Measurements from ENCODE around the gene TMEM229A. TPM values are rescaled to one million over a fixed set of nuclear protein-coding genes. Genes with fewer than 3 reads are reported as not detected.
"Not testable (repeated sequence)": the region's sequence is repeated elsewhere in the genome, so short reads cannot be mapped to it uniquely, and the experiment has no call there.

TMEM229A gene
- not detected in 2 replicates for total RNA-seq

DNA sequence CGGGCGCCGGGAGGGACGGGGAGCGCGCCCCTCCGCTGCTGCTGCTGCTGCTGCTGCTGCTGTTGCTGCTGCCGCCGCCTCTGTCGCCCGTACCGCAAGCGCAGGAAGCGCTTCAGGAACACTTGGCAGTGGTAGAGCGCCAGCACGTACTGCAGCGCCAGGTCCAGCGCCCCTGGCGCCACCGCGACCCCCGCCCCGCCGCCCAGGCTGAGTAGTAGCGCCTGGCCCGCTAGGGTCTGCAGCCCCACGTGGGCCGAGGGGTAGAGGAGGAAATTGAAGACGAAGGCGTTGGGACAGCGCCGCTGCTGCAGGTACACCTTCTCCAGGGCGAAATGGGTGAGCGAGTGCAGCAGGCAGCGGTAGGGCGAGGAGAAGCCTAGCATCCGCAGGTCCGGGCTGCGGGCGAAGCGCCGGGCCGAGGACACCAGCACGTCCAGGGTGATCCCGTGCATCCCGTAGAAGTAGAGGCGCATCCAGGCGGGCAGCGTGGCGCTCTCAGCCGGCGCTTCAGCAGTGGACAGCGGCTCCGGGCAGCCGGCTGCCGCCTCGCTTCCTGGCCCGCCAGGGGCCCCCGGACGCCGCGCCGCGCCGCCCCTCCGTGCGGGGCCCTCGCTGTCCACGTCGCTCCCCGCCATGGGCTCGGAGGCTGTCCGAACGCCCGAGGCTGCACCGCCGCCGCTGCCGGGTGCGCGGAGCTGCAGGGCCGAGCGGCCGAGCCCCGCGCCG, at the start of gene TMEM229A:
Gene TMEM229A, minus strand, starts transcription at position 699 of the 726 bp plus-strand sequence. Its CDS starts 64 bp downstream, at position 635.
- DNase-seq: peak; percentile 58

DNA sequence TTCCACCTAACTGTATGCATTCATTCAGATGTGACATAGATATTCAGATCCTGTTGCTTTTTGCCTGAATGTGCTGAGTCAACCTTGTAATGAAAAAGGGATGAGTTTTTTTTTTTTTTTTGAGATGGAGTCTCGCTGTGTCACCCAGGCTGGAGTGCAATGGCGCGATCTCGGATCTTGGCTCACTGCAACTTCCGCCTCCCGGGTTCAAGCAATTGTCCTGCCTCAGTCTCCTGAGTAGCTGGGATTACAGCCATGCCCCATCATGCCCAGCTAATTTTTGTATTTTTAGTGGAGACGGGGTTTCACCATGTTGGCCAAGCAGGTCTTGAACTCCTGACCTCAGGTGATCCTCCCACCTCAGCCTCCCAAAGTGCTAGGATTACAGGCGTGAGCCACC, 49.4 kb upstream of the TMEM229A start:
- DNase-seq: not testable (repeated sequence)

DNA sequence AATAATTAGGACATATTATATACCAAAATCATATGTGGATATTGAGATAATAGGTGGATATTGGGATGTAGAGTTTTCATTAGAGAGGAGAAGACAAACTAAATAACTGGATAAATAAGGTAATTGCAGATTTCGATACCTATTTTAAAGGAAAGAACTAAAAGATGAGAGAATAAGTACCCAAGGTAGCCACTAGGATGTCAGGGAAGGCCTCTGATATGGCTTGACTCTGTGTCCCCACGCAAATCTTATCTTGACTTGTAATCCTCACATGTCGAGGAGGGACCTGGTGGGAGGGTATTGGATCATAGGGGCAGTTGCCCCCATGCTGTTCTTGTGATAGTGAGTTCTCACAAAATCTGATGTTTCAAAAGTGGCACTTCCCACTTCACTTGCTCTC, 44.7 kb upstream of the TMEM229A start:
- no peak for DNase-seq

DNA sequence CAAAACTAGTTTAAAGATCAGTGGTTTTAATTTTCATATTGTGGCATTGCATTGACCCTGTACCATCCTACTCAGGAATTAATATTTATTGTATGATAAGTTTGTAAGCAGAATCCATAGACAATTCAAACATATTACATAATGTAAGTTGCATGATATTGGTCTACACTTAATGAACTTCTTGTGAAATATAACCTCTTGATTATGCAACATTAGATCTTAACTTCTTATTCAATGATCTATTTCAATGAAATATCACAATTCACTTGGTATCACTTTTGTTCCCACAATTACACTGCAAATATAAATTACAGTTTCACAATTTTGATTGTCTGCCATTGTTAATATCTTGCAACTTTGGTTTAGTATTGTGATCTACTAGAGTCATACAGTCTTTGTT, 44.0 kb upstream of the TMEM229A start:
- no peak for DNase-seq

DNA sequence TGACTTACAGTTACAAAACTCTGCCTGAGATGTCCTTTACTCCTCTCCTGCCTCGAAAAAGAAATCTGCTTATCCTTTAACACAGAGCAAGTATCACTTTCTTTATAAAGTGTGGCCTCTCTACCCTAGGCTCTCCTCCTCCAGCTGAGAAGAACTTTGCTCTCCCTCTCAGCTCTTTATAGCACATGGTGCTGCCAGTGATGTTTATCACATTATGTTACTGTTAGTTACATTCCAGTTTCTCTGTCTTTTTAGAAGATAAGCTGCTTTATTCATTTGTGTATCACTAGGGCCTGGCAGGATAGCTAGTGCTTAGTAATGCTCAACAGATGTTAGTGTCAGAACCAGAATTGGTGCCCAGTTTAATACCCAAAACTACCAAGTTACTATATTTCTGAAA, 41.1 kb upstream of the TMEM229A start:
- no peak for DNase-seq

DNA sequence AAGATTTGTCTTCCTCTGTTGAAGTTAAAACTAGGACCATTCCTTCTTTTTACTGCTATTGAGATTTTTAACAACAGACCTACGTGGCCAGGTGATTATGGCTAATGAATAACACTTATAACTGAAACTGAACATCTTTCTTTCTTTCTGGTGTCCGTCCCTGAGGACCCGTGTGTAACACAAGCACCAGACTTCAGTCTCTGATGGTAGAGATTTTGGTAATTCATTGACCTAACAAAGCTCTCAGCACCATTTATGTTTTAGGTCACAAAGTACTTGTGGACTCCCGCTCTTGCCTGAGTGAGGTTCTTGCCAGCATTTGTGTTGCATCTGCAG, 40.4 kb upstream of the TMEM229A start:
- no peak for DNase-seq

DNA sequence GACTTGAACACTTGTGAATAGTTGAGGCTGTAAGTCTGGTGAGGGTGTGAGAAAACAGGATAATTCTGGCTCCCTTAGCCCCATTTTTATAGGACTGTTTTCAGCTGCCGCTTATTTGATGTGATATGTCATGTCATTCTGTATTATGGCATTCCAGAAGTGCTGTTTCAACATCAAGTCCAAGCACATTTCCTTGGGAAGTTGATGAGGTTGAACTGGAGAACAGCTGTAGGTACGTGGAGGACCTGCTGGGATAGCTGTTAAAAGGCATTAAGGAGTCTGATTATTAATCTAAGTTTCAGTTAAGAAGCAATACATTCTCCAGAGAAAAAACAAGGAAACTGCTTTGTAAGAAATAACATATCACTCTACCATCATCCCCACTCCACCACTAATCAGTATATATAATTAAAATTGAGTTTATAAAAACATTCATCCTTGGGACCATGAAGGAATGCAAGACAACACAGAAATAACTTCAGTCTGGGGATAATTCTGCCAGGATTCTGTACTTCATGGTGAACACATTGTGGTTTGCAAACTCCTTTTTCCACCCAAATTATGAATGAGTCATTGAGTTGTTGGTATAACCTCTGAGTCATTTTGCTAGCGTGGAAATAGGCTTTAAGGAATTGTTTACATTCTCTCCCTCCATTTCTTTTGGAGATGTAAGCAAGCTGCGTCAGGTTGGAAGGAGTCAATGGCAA, 39.9 kb upstream of the TMEM229A start:
- peak; percentile 17 for DNase-seq

DNA sequence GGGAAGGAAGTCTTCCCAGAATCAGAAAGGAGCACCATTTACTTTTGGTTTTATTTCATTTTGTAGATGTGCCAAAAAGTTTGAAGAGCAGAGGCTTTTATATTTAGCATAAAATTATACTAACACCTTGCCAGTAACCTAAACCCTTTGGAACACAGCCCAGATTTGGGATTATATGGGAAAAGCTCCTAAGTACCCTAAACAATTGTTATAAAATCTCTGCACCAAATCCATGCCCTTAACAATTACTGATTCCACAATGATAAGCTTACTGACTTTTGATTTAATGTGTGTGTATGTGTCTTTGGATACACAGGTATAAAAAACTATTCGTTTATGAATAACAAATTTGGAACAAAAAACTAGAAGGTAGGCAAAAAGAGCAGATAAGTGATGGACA, 39.0 kb upstream of the TMEM229A start:
- DNase-seq: no peak

DNA sequence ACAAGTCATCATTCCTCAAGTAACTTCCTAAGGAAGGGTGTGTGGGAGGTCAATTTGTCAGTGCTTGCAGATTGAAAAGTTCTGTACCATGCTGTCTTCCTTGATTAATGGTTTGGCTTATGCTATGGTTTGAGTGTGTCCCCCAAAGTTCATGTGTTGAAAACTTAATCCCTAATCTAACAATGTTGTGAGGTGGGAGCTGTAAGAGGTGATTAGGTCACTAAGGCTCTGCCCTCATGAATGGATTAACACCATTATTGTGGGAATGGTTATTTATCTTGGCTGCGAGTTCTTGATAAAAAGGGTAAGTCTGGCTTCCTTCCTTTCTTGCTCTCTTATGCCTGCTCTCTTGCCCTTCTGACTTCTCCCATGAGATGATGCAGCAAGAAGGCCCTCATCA, 29.3 kb upstream of the TMEM229A start:
- no peak for DNase-seq

DNA sequence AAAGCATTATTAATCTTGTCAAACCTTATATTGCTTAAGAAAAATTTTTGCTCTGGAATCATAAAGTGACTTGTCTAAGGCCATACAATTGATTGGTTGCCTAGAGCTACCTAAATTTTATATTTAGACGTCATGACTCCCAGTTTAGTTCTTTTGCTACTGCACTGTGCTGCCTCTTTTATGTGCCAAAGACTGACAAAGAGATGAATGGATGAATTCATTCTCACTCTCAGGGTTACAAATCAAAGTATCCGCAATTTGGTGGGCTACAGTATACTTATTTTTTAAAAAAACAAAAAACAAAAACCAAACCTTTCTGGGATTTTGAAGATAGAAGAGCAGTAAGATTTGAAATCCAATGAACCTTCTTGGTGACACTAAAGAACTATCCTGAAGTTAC, 27.7 kb upstream of the TMEM229A start:
- DNase-seq: no peak

DNA sequence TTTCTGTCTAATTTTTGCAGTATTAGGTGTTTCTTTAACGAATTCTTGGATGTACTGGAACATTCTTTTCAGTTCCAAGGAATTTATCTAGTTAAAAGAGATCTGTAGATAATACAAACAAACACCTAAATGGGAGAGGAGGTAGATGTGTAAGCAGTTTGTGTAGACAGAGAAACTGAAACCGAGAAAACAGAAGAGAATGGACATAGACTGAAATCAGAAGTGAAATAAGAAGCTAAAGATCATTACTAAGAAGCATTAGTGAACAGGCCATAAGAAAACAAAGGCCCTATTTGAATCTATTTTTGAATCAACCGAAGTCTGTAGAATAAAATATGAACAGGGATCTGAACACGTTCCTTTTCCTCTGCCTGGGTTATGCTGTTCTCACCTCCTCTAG, 26.5 kb upstream of the TMEM229A start:
- no peak for DNase-seq

DNA sequence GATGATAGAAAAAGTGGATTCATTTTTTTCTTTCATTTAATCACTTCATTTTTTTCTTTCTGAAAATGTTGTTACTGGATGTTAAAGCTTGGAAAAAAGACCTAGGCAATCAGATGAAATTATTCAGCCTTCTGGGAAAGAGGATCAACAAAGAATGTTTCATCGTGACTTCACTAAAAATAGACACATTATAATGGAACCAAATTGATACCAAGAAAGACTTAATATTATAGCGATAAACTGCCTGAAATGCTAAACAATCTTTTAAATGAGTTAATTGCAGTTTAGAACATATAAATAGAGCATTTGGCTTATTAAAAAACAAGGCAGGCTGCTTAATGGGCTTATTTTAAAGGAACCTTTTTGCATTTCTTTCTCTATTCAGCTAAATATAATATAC, 25.6 kb upstream of the TMEM229A start:
- no peak for DNase-seq

DNA sequence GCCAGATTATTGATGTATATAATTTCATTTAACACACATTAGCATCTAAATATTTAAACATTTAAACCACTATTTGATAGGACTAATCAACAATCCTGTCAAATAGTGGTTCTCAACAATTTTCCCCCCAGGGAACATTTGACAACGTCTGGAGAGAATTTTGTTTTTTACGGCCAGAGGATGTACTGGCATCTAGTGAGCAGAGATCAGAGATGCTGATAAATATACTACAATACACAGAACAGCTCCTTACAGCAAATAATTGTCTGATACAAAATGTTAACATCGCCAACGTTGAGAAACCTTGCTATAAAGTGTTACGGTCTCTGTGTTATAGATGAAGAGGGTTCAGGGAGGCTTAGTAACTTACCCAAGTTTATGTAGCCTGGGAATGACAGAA, 25.0 kb upstream of the TMEM229A start:
- no peak for DNase-seq

DNA sequence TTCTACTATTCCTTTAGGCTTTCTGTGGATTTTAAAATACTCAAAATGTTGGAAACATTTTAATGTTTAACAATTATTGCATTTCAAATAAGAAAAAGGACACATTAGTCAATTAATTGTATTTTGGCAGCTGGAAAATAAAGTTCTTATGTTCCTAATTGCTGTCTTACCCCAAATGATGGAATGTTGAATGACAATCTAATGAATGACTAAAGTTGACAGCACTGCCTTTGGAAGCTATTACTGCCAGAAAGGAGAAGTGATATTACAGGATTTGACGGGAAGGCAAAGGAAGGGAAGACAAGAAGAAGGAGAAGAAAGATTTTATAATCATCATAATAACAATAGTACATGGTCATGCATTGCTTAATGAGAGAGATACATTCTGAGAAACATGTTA, 23.4 kb upstream of the TMEM229A start:
- no peak for DNase-seq

DNA sequence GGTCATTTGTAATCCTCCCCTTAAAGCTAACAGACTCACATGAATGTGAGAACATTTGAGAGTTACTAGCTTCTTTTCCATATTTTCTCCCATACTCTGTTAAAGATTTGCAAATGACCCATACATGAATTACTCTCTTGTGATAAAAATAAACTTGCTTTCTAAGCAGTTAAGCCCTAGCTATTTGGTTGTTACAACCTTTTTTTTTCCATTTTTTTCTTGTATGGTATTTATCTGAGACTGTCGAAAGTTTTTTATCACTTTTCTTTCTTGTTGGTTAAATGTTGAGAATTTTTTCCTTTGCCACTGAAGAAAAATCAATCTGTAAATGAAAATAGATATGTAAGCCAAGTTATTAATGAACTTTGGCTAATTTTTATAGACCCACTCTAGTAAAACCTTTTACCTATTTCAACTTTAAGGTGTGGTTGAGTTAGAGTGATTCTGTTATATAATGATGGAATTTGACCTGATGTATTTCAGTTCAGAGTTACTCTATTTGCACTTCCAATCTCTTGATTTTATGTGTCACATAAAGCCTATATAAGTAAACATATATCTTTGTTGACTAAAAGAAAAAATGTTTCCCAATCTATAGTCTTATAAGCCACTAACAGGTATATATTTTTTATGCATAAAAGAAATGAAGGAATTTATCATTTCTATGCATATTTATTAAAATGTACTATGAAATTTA, 19.0 kb upstream of the TMEM229A start:
- no peak for DNase-seq

DNA sequence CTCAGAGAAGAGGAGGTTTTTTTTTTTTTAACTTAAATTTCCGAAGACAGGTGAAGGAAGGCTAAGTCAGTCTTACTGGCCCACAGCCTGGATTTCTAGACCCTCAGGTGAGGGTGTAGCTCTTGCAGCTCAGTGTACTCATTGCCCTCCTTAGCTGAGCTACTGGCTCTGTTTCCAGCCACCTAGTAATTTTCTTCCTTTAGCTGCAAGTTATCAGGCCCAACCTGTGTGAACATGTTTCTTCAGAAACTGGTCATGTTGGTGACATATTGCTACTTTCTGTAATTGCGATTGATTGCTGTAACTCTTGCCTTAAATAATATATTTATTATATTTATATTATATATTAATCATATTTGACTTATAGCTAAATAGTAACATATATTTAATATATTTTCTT, 10.0 kb upstream of the TMEM229A start:
- no peak for DNase-seq

DNA sequence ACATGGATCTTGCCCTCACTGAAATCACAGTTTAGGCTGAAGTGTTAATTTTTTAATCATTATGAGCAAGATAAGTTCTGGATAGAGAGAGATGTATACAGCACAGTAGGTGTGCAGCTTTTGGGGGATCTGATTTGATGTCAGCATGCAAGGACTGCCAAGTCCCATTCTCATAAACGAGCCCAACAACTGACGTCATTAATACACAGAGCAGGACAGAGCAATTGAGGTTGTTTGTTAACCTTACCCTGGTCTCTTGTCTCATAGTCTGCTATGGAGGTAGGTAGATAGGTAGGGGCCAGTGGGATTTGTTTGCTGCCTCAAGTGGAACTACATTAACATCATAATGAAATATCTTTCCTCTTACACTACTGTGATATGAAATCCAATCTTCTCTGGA, 8.6 kb upstream of the TMEM229A start:
- no peak for DNase-seq

DNA sequence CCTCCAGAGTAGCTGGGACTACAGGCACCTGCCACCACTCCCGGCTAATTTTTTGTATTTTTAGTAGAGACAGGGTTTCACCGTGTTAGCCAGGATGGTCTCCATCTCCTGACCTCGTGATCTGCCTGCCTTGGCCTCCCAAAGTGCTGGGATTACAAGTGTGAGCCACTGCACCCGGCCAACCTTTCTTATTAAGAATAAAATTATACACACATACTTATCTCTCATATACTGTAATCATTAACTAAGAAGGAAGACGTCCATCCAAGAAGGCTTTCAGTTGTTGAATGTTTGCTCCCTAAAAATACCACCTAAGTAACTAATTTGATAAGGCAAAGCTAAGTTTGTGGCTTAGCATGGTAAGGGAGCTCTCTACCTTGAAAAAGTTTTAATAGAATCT, 5.0 kb upstream of the TMEM229A start:
- not testable (repeated sequence) for DNase-seq

DNA sequence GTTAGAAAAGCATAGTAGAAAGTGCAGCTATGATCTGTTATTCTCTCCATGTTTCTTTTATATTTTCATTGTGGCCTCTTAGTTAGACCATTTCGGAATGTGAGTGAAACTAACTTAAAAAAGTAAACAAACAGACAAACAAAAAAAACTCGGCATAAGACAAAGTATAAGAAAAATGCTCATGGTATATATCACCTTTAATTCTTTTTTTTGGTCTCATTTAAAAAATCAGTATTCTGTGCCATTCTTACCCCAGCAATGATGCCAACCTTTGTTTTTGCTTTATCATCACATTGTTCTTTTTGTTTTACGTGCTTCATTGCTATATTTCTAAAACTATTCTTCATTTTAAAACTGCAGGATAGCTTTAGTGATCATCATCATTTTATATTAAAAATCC, 2.8 kb upstream of the TMEM229A start:
- no peak for DNase-seq

DNA sequence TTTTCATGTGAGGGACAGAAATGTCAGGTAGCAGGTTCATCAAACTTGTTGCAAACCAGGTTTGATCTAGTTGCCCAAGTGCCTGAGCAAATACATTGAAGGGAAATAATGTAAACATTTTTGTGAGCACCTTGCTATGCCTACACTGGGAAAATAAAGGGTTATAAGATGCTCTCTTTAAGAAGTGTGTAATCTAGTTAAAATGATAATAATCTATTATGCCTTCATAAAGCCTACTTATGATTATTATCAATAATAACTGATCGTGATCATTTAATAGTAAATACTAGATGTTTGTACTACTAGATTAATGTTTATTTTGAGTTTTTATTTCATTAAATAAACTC, 1.9 kb upstream of the TMEM229A start:
- no peak for DNase-seq

DNA sequence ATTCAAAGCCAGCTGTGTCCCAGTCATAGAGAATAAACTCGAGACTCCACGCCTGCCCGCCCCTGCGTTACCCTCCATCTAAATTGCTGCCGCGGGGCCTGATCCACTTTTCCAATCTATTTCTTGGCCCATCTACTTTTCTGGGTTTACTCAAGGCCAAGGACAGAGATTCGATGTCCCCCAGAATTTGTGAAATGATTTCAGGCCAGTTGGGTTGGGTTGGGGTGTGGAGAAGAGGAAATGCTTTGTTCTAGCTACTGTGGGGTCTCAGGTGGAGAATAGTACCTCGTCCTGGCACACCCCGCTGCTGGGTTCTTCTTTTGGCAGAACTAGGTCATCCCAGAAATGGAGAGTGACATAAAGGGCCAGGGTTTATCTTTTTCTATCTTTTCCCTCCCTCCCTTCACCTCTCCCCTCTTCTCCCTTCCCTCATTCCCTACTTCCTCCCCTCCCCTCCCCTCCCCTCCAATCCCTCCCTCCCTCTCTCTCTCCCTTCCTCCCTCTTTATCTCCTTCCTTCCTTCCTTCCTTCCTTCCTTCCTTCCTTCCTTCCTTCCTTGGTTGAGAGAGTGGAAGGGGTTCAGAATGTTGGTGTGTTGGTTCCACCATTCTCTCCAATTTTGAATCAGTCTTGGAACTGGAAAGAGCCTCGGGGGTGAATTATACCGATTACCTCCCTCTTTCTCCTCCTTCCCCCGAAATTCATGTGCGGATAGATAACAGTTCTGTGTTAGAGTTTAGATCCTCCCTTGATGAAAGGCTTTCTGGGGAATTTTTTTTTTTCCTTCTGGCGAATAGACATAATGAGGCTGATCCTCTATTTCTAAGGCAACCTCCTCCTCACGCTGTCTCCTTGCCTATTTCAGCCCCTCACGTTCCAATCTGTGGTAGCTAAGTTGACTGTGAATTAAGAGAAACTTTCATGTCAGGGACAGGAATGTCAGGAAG, 1.2 kb upstream of the TMEM229A start:
- no peak for DNase-seq

DNA sequence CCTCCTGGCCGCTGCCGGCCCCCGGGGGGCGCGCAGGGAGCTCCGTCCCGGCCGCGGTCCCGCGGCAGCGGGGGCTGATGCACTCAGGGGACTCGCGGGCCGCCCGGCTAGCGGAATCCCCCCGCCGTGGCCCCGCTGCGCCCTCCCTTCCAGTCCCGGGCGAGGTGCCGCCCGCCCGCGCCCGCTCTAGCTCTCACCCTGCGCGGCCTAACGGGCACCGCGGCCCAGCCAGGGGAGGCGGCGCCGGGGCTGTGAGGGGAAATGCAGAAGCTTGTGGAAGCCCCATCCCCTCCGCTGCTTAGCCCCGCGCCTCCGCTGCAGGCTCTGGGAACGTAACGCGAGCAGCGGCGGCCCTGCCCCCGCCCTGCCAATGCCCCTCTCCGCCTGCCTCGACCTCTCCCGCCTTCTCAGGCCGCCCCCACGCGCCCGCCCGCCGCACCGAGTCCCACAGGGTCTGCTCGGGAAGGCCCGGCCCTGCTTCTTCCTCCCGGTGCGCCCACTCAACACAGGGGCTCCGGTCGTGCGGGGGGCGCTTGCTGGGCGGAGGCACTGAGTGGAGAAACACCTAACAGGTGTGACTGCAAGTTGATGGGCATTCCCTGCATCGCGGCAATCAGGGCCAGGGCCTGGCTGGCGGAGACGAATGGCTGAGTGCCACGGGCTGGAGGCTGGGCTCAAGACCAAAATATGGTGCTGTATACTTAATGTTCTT, 384 bp upstream of the TMEM229A start:
- DNase-seq: peak; percentile 3
